ENCODE results near the gene CLPTM1L.

DNA sequence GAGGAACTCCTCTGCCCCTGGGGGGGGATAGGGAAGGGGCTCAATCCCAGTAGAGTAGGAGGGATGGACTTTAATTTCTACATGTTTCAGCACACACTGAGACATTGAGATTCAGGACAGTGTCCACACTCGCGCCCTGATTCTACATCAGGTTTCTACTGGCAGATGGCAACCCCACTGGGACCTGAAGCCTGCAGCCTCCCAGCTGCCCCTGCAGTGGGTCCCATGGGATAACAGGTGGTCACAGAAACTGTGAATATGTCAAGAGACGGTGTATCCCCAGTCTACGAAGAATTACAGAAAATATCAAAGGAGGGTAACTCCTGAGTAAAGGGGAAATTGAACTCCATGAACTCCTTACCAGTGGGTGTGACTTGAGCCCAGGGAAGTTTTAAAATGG lies 47.7 kb downstream of the CLPTM1L start:
- TF ChIP-seq, protein P1, sequence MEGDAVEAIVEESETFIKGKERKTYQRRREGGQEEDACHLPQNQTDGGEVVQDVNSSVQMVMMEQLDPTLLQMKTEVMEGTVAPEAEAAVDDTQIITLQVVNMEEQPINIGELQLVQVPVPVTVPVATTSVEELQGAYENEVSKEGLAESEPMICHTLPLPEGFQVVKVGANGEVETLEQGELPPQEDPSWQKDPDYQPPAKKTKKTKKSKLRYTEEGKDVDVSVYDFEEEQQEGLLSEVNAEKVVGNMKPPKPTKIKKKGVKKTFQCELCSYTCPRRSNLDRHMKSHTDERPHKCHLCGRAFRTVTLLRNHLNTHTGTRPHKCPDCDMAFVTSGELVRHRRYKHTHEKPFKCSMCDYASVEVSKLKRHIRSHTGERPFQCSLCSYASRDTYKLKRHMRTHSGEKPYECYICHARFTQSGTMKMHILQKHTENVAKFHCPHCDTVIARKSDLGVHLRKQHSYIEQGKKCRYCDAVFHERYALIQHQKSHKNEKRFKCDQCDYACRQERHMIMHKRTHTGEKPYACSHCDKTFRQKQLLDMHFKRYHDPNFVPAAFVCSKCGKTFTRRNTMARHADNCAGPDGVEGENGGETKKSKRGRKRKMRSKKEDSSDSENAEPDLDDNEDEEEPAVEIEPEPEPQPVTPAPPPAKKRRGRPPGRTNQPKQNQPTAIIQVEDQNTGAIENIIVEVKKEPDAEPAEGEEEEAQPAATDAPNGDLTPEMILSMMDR (IDR thresholded peaks at IDR 0.05): no peak
- TF ChIP-seq POLR2A (IDR thresholded peaks at IDR 0.05): no peak
- TF ChIP-seq EP300 (IDR thresholded peaks at IDR 0.05): no peak

All from tibial nerve (tissue), 4 donors.